ENCODE results near the gene ITPR1.
A peak's percentile ranks its signal among the peaks of the same experiment; 100 is the strongest.
"Not testable (repeated sequence)": the region's sequence is repeated elsewhere in the genome, so short reads cannot be mapped to it uniquely, and the experiment has no call there.

ITPR1 gene

GRCh38 chr3:4597208-4597985, 104.2 kb downstream of the ITPR1 start:
- no peak for TF ChIP-seq CTCF (conservative IDR thresholded peaks at IDR 0.05; ENCODE audit: control insufficient read depth, insufficient read depth, low read depth, low read length)
- H3K4me3 ChIP-seq (ENCODE audit: control insufficient read depth, low read depth, low read length): no peak overlapping the region
- DNase-seq (ENCODE audit: low read depth): peak; percentile 53

DNA sequence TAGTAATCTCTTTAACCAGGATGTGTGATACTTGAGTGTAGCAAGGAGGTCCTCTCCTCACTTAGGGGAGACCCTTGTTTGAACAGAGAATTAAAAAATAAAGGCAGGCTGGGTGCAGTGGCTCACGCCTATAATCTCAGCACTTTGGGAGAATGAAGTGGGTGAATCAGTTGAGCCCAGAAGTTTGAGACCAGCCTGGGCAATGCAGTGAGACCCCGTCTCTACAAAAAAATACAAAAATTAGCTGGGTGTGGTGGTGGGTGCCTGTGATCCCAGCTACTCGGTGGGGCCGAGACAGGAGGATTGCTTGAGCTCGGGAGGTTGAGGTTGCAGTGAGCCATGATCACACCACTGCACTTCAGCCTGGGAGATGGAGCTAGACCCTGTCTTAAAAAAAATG, 105.1 kb downstream of the ITPR1 start:
- not testable (repeated sequence) for DNase-seq (ENCODE audit: low read depth); H3K4me3 ChIP-seq (ENCODE audit: control insufficient read depth, low read depth, low read length)

GRCh38 chr3:4599612-4600011, 106.5 kb downstream of the ITPR1 start:
- no peak for TF ChIP-seq CTCF (conservative IDR thresholded peaks at IDR 0.05; ENCODE audit: control insufficient read depth, insufficient read depth, low read depth, low read length)
- H3K4me3 ChIP-seq (ENCODE audit: control insufficient read depth, low read depth, low read length): no peak overlapping the region
- DNase-seq (ENCODE audit: low read depth): no peak

- no peak overlapping the region for H3K4me3 ChIP-seq (ENCODE audit: control insufficient read depth, low read depth, low read length)
- DNase-seq (ENCODE audit: low read depth): no peak
- no peak for TF ChIP-seq CTCF (conservative IDR thresholded peaks at IDR 0.05; ENCODE audit: control insufficient read depth, insufficient read depth, low read depth, low read length)
These were observed 107.3 kb downstream of the ITPR1 start for GRCh38 chr3:4600493-4600892.

GRCh38 chr3:4601892-4602291, 108.7 kb downstream of the ITPR1 start:
- DNase-seq (ENCODE audit: low read depth): peak; percentile 75
- no peak overlapping the region for H3K4me3 ChIP-seq (ENCODE audit: control insufficient read depth, low read depth, low read length)
- no peak for TF ChIP-seq CTCF (conservative IDR thresholded peaks at IDR 0.05; ENCODE audit: control insufficient read depth, insufficient read depth, low read depth, low read length)

GRCh38 chr3:4604693-4605092, 111.5 kb downstream of the ITPR1 start:
- no peak for TF ChIP-seq CTCF (conservative IDR thresholded peaks at IDR 0.05; ENCODE audit: control insufficient read depth, insufficient read depth, low read depth, low read length)
- H3K4me3 ChIP-seq (ENCODE audit: control insufficient read depth, low read depth, low read length): no peak overlapping the region
- no peak for DNase-seq (ENCODE audit: low read depth)

GRCh38 chr3:4606911-4607310, 113.8 kb downstream of the ITPR1 start:
- no peak for DNase-seq (ENCODE audit: low read depth)
- TF ChIP-seq CTCF (conservative IDR thresholded peaks at IDR 0.05; ENCODE audit: control insufficient read depth, insufficient read depth, low read depth, low read length): no peak

More at GRCh38 chr3:4606911-4607310, 113.8 kb downstream of the ITPR1 start:
- no peak overlapping the region for H3K4me3 ChIP-seq (ENCODE audit: control insufficient read depth, low read depth, low read length)
